ENCODE measurements around the gene ETV2.
A peak's percentile ranks its signal among the peaks of the same experiment; 100 is the strongest.
"Not testable (repeated sequence)": the region's sequence is repeated elsewhere in the genome, so short reads cannot be mapped to it uniquely, and the experiment has no call there.

The ETV2 gene

GRCh38 chr19:35661995-35662340 lies 20.4 kb downstream of the ETV2 start:
- DNase-seq = no peak

- no peak for DNase-seq
Observed at GRCh38 chr19:35663981-35664380, 22.4 kb downstream of the ETV2 start.

GRCh38 chr19:35665157-35665556 lies 23.6 kb downstream of the ETV2 start:
- no peak for DNase-seq

- DNase-seq = no peak
Observed at GRCh38 chr19:35665604-35666003, 24.1 kb downstream of the ETV2 start.

GRCh38 chr19:35666251-35666913 lies 24.8 kb downstream of the ETV2 start, which contains the start of gene UPK1A:
Gene UPK1A, plus strand, starts transcription at chr19:35666517. Its CDS starts 296 bp downstream, at chr19:35666813.
- DNase-seq = no peak

- DNase-seq = no peak
Observed at GRCh38 chr19:35669566-35669965, 28.0 kb downstream of the ETV2 start.

GRCh38 chr19:35669974-35670373 lies 28.4 kb downstream of the ETV2 start:
- DNase-seq = no peak

GRCh38 chr19:35670686-35671085 lies 29.1 kb downstream of the ETV2 start:
- DNase-seq = no peak

- no peak for DNase-seq
Observed at GRCh38 chr19:35671818-35672217, 30.3 kb downstream of the ETV2 start.

GRCh38 chr19:35673121-35673804 lies 31.7 kb downstream of the ETV2 start:
- peak; percentile 53 for DNase-seq

GRCh38 chr19:35675589-35676140 lies 34.1 kb downstream of the ETV2 start:
- no peak for DNase-seq

GRCh38 chr19:35689836-35690235 lies 48.3 kb downstream of the ETV2 start:
- DNase-seq = no peak

GRCh38 chr19:35691106-35691505 lies 49.6 kb downstream of the ETV2 start:
- not testable (repeated sequence) for DNase-seq

GRCh38 chr19:35692010-35692409 lies 50.5 kb downstream of the ETV2 start:
- no peak for DNase-seq

- no peak for DNase-seq
Observed at GRCh38 chr19:35693422-35693821, 51.9 kb downstream of the ETV2 start.

GRCh38 chr19:35693835-35694599 lies 52.5 kb downstream of the ETV2 start:
- peak; percentile 88 for DNase-seq

Data from NCI-H748 treated with DMSO at 0.1 percent for 48 hours (cell line).